ENCODE data around the gene MPDZ. TPM values are rescaled to one million over a fixed set of nuclear protein-coding genes. Genes with fewer than 3 reads are reported as not detected.
"Not testable (repeated sequence)": the region's sequence is repeated elsewhere in the genome, so short reads cannot be mapped to it uniquely, and the experiment has no call there.

MPDZ gene
- total RNA-seq, 1 experiment from 2014 or later, result 26.1 TPM

DNA sequence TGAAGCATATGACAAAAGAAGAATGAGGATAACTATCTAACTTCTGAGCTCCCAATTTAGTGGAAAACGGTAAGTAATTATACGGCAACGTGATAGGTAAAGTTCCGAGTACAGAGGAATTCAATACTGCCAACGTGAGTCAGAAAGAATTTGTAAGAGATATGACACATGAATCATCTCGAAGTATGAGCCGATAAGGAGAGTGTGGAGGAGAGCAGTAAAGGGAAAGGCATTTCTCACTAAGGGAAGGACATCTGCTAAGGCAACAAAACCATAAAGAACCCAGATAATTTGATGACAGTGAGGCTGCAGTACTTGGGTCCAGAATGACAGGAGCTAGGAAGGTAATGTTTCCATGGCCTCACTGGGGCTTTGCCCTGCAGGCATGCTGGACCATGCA is 11.0 kb downstream of the MPDZ start:
- DNase-seq (ENCODE audit: low read depth), result peak; percentile 58

DNA sequence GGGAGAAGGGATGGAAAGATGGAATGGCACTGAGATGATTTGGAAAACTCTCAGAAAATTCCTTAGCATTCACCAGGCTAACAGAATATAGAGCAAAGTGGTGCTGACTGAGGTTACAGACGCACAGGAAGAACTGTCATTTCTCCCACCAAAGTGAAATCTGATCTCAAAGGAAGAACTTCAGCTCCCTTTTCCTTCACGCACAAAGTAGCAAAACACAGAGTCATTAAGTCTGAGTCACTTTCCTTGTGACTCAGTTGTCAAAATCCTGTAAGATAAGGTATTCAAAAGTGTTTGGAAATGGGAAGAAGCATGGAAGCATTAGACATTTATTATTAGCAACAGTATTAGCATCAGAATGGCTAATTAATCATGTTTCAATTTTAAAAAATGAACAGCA is 11.7 kb downstream of the MPDZ start:
- DNase-seq (ENCODE audit: low read depth), result peak; percentile 90

DNA sequence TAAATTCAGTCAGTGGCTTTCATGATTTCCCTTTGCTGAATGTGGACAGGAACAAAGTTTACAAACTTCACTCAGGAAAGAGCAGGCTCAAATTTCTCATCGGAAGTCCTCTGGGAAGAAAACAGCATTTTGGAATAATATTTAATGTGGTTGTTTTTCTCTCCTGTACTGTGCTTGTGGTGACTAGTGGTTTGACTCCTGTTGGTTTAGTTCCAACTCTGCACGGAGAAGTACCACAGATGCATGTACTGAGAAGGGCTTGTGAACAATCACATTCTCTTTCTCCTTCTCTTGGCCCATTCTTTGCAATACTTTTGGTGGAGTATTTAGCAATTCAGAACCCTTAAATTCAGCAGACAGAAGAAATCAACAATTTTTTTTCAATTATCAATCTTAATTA is 13.3 kb downstream of the MPDZ start:
- peak; percentile 62 for DNase-seq (ENCODE audit: low read depth)

DNA sequence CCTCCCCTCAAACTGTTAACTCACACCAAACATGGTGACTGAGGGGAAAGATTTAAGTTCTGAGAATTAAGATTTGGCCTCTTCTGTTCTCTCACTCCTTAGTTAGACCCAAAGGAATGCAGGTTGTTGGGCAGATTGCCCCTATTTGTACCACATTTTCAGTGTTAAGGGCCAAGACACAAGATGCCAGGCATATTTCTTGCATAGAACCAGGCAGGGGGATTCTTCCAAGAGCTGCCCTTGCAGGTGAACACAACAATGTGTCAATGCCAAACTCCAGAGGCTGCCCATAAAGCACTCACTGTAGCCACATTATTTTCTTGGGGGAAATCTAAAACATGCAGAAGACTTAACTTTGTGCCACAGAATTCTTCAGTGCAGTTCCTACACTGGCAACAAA is 14.7 kb downstream of the MPDZ start:
- DNase-seq (ENCODE audit: low read depth), result no peak

DNA sequence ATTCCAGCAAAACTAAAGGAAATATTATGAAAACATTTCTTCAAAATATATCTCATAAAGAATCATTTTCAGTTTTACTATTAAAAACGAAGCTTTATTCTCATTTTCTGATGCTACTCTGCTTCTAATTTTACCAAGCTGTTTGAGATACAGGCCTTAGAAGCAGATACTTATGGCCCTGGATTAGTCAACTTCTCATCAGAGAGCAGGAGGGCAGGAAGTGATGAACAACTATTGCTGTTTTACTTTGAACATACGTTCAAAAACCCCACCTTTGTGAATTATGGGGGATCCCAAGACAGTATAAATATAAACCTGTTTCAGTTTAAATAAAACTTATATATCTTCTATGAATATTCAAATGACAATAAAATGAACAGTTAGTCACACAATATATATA is 16.0 kb downstream of the MPDZ start:
- DNase-seq (ENCODE audit: low read depth), result peak; percentile 19

DNA sequence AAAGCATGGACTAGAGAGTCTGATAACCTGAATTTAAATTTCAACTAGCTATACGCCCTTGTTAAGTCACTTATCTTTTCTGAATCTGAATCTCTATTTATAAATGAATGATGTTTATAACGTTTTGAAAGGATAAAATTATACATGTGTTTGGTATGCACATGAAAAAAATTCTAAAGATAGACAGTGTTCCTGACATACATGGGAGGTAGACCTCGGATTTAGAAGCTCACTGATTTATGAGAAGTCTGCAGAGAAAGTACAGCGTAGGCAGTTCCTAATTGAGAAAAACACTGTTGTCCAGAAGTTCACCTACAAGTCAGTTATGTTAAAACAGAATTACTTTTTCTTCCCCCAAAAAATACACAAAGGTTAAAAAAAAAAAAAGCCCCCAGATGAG is 26.6 kb downstream of the MPDZ start:
- DNase-seq (ENCODE audit: low read depth), result no peak

DNA sequence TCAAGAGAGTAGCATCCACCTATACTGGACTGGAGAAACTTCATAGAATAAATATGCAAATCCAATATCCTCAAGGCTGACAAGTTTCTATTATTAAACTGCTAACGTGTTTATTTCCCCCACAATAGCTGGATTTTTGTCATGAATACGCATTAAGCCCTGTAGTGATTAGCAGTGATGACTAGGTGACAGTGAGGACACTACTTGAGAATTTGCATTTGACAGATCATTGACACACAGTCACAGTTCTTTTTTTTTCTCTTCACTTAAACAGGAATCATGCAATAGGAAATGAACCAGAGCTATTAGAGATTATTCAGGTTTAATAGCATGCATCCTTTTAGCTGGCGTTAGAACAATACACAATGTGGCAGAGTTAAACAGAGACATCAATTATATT is 35.3 kb downstream of the MPDZ start:
- DNase-seq (ENCODE audit: low read depth), result no peak

DNA sequence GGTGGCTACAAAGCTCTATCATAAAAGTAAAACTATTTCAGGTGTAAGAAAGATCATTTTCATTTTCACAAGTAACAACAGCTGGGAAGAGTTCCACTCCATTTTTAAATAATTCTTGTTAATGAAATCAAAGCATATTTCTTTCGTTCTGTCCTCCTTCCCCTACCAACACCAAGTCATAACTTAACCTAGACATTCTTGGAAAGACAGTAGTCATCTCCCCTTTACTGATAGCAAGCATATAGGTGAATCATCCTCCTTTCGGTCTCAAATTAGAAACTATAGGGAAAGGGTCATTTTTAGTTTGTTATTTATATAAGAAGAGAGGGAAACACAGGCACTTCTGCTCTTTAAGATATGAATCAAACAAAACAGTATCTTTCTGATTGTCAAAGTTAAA is 38.2 kb downstream of the MPDZ start:
- no peak for DNase-seq (ENCODE audit: low read depth)

DNA sequence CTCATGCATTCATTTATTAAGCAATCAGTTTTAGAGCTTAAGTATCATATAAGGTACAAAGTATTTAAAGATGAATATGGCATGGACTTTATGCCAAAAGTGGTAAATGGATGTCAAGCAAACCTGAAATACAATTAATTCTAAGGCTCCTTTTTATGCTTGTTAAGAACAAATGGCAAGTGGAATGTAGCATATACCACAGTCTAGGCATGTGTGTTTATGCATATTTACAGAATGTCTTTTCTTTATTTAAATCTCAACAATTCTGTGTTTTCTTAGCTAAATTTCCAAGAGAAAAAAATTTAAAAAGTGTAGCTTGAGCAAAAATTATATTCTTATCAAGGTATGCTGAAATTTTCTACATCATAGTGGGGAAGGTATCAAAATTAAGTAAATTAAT is 39.8 kb downstream of the MPDZ start:
- no peak for DNase-seq (ENCODE audit: low read depth)

DNA sequence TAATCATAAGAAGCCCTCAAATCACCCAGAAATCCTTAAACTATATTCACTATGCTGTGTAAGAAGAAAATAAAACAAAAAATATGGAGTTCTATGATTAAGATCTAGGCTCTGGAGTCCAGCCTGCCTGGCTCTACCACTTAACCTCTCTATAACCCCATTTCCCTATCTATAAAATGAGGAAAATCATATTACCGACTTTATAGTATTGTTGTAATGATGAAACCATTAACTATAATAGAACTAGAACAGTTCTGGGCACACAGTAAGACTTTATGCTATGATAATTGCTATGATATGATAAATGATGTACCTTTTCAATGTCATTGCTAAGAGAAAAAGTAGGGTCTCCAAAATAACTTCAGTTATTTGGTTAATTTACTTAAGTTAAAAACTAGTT is 40.3 kb downstream of the MPDZ start:
- DNase-seq (ENCODE audit: low read depth), result no peak

DNA sequence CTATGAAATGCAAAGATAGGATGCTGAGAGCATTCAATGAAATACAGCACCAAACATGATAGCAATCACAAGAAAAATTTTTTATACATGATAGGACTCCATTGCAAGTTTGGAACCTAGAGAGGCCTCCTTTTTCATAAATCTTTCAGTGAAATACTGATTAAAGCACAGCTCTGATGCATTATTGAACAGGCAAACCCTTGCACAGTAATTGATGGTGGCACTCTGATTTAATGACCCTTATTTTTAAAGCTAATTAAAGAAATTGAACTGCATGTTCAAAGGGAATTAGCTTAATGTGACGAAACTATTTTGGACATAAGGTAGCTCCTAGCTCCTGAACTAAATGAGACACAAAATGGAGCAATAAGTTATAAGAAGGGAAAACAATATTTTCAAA is 44.6 kb downstream of the MPDZ start:
- DNase-seq (ENCODE audit: low read depth), result no peak

DNA sequence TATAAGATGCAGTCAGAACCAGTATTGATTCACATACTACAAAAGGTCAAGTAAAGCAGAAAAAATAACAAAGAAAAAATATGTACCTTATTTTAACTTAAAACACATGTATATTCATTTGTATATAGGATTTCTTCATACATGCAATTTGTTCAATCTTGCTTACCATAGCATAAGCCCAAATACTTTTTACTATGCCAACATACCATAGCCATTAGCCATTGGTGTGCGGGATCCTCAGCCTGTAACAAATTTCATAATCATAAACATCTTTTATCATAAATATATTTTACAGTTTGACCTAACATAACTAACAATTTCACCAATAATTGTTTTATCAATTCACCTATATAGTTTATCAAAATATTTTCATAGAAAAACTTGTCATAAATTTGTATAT is 51.1 kb downstream of the MPDZ start:
- DNase-seq (ENCODE audit: low read depth), result no peak

DNA sequence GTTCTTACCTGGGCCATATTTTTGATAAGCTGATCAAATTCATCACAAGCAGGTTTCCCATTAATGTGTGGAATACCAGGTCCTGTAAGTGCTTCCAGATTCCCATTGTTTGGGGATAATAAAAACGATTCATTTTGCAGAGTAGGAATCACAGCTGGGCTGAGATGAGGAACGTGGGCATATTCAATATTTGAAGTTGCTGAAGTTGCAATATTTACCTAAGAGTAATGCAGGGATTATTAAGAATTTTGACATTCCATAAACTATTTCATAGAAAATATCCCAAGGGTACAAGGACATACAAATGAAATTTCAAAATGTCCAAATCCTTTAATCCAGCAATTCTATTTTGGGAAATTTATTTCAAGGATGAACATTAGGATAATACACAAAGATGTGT is 55.1 kb downstream of the MPDZ start:
- no peak for DNase-seq (ENCODE audit: low read depth)

DNA sequence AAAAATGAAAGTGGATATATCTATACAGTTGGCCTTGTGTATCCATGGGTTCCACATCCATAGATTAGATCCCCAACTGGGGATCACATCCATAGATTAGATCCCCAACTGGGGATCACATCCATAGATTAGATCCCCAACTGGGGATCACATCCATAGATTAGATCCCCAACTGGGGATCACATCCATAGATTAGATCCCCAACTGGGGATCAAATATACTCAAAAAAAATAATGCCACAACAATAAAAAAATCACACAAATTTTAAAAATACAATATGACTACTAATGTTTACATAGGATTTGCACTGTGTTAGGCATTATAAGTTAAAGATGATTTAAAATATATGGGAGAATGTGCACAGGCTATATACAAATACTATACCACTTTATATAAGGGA is 56.8 kb downstream of the MPDZ start:
- DNase-seq (ENCODE audit: low read depth), result not testable (repeated sequence)

DNA sequence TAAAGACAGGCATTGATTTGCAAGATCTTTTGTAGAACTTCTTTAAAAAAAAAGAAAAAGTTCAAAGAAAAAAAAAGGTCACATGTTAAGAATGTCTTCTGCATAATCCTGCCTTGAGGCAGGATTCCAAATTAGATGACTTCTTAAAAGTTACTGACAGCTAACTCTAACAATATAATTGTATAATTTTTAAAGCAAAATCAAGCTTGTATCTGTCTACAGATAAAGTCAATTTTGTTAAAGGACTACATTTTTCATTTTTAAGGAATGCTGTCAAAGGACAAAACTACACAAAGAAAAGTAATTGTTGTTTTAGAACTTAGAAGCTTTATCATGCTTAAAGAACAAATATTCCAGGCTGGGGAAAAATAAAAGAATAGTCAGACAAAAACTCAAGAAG is 57.8 kb downstream of the MPDZ start:
- no peak for DNase-seq (ENCODE audit: low read depth)

DNA sequence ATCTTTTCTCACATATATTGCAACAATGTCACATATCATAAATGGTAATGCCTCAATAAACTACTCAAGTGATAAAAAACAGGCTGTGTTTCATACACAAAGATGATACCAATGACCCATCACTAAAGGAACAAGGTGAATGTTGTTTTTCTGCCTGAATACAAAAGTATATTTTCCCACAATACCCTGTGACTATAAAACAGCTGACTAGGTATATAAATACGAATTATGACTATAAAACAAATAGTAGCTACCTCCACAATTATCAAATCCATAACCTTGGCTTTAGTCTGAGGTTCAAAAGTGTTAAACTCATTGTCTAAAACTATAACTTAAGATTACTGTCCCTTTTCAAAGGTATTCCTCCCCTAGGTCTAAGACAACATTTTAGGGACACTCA is 58.7 kb downstream of the MPDZ start:
- DNase-seq (ENCODE audit: low read depth), result no peak

DNA sequence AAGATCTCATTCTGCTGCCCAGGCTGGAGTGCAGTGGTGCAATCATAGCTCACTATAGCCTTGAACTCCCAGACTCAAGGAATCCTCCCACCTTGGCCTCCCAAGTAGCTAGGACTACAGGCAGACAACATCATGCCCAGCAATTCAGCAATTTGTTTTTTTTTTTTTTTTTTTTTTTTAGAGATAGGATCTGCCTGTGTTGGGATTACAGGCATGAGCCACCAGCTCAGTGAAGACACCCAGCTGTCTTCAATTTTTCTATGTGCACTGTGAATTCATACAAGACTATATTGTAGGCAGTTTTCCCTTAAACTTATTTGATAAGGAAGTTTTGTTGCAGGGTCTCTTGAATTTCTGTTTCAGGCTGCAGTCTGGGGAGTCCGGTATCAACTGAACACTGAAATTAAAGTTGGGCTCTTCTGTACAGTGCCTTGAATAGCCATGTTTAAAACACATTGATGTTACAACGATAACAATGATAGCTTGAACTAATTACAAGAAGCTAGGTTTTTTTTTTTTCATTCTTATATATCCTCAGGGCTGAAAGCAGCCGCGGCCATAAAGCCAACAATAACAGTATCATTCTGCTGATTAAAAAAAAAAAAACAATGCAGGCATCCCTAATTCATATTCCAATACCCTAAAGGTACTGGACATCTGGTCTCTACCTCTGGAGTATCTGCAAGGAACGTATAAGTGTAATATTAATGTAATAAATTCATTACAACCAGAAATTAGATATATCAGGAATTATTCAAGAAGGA is 63.5 kb downstream of the MPDZ start:
- DNase-seq (ENCODE audit: low read depth), result no peak

DNA sequence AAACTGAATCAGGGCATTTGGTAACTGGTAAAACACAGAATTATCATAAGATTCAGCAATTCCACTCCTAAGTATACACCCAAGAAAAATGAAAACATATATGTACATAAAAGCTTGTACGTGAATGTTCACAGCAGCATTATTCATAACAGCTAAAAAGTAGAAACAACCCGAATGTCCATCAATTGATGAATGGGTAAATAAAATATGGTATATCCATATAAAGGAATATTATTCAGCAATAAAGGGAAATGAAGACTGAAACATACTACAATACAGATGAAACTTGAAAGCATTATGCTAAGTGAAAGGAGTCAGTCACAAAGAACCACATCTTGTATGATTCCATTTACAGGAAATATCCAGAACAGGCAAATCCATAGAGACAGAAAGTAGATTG is 65.5 kb downstream of the MPDZ start:
- DNase-seq (ENCODE audit: low read depth), result no peak

DNA sequence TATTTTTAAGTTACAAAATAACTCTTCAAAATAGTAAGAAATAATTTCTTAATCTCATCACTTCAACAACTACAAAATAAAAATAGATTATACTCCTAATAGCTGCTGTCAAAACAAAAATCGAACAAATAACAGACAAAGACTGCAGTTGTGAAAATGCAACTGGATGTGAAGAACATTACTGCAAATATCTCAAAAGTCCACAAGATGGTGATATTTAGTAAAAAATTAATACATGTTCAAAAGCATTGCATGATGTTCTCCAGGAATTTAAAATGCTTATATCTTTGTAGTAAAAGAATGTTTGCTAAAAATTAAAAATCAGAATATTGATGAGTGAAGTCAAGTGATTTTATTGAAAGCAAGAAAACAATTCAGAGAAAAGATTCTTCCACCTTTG is 66.2 kb downstream of the MPDZ start:
- no peak for DNase-seq (ENCODE audit: low read depth)

DNA sequence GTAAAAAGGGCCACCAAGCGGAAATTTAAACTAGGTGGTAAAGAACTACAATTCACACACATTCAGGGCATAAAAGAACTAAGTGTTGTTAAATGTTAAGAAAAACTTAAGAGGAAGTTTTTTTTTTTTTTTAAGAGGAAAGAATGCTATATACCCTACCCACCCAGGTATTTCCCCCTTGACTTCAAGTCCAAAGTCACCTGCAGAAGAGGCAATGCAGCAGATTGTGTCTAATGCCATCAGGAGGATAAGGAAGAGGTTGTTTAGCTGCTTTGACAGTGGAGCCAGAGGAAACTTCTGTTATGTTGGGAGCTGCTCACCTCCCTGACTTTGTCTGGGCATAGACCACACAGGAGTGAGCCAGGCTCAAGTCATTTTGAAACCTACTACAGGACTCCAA is 69.2 kb downstream of the MPDZ start:
- no peak for DNase-seq (ENCODE audit: low read depth)

DNA sequence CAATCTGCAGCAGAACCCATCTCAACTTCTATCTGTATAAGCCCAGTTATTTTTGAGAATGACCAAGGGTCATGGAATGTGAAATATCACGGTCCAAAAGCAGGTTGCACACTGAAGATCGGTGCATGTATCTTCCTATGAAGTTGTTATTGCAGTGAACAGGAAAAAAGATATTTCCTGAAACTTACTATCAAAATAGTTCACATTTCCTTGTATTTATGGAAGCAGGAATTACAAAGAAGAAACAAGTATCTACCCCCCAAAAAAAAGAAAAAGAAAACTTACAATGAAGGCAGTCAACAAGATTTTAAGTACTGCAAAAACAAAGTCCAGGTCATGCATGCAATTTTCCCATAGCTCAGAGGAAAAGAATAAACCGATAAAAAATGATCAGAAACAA is 70.0 kb downstream of the MPDZ start:
- no peak for DNase-seq (ENCODE audit: low read depth)

DNA sequence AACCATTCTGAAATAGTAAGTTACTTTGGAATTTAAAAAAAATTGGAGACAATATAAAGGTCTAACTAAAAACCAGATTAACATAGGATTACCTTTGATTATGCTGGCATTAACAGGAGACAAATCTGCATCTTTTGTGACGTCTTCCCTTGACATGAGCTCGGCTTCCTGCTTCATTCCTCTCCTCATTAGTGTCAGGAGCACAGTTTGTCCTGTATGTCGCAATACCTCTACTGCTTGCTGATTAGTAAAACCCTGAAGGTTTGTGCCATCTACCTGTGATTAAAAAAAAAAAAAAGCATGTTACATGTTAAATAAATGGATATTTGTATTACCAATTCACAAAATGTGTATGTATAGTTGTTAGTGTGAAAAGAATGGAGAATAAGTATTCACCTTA is 73.7 kb downstream of the MPDZ start:
- no peak for DNase-seq (ENCODE audit: low read depth)

DNA sequence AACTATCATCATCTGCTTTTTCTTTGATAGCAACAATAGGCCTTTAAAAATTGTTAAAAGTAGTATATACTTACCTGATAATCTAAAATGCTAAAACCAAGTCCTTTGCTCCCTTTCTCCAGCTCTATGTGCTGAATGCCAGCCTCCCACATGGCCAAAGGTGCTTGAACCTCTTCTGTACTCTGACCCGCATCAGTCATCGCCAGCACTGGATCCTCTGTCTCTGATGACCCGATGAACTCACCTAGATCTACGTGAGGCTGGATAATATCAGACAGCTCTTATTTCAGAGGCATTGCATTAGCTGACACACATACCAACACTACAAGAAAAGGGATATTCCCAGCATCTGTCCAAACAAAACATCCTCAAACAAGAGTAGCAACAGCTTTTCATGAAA is 89.5 kb downstream of the MPDZ start:
- no peak for DNase-seq (ENCODE audit: low read depth)

DNA sequence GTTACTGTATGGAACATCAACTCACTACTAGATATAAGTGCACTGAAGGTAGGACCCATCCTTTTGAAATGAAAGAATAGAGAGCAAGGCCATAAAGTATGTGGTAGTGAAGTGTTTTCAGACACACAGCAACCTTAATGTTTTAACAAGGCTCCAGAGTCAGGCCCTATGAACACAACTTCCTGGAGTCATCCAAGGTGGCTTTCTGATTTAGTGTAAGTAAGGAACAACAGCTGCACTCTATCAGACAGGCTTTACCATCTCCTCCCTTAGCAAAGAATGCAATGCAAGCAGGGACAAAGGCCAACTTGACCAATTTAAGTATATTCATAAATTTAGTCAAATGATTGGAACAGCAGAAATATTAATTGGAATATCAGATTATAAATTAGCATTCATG is 90.1 kb downstream of the MPDZ start:
- DNase-seq (ENCODE audit: low read depth), result no peak
